Measurements from ENCODE around the gene RNF5. TPM values are rescaled to one million over a fixed set of nuclear protein-coding genes. Genes with fewer than 3 reads are reported as not detected.

The RNF5 gene
- total and polyA plus RNA-seq, 9 of the 15 experiments (the other 6 are each of a cell fraction or from before 2014, with no cell fraction given): 62.2 to 245 (median 129) TPM

GRCh38 chr6:32181915-32182529 is 3.8 kb downstream of the RNF5 start (continued):
- TF ChIP-seq TFAP4 (CRISPR knock-in tag; IDR thresholded peaks at IDR 0.05; ENCODE audit: borderline replicate concordance) (peak; percentile 69), SUPT5H (IDR thresholded peaks at IDR 0.05) (peak; percentile 4; the same call in 1 of the 2 replicates), CXXC5 (CRISPR knock-in tag; IDR thresholded peaks at IDR 0.05) (0 out of 2 replicates have a peak, but pooled peaks have one; percentile 14)

- DNase-seq (ENCODE audit: extremely low read depth in 1 of 4, low spot score in 3 of 4): no peak
- ChIA-PET CTCF (ENCODE audit: low intra/inter-chr PET ratio) (interaction anchor here (1.3 kb wide), 1 partner anchor 63 kb away, joined by 5 read pairs; no protein-coding TSS in a partner anchor), POLR2A (interaction anchor here (0.6 to 1.9 kb wide), 9 partner anchors 8 to 61 kb away, joined by 3 to 20 read pairs (median 4); partner anchors contain the start of genes ATF6B, FKBPL, GPSM3 and PBX2)
- H3K27ac ChIP-seq (ENCODE audit: extremely low read depth, low read depth, low read length): peak overlapping the region; percentile 56; the same call in 2 of the 3 replicates
- H3K27me3 ChIP-seq (ENCODE audit: control insufficient read depth in 2 of 2, insufficient read depth in 2 of 2, low read length in 2 of 2): no peaks in the 10 kb centered on the region
- H3K4me3 ChIP-seq: no peak overlapping the region
- H3K9me1 ChIP-seq (ENCODE audit: control insufficient read depth, insufficient read depth, low read length): peaks cover 7% of the 10 kb centered on the region
- H2AFZ ChIP-seq (ENCODE audit: low read depth, low read length): no peak overlapping the region
- peaks cover 53 to 56% of the 10 kb centered on the region in 2 experiments for H3K4me1 ChIP-seq (replicated peaks in 1 of 2; ENCODE audit: control insufficient read depth in 2 of 2, insufficient read depth in 2 of 2, low read length in 2 of 2)
- no peaks in the 10 kb centered on the region for H4K20me1 ChIP-seq (replicated peaks; ENCODE audit: control insufficient read depth, insufficient read depth, low read length)
- H3K9ac ChIP-seq (ENCODE audit: insufficient read depth in 1 of 2, low read depth in 2 of 2, low read length in 2 of 2): peak overlapping the region; percentile 22 to 82
- H3K4me2 ChIP-seq (ENCODE audit: insufficient read depth, low read length): peak overlapping the region; percentile 13; the same call in 1 of the 2 replicates
- H3K79me2 ChIP-seq (ENCODE audit: control insufficient read depth, insufficient read depth, low read length): peaks cover 53% of the 10 kb centered on the region
- no peak for ATAC-seq
- no peaks in the 10 kb centered on the region for H3K9me3 ChIP-seq (replicated peaks; ENCODE audit: control insufficient read depth, insufficient read depth, low read depth, low read length)
- 69% methylated on average over 9 of the region's 10 CpGs for WGBS (ENCODE audit: insufficient coverage, low coverage, missing lambda C conversion rate)
- BruUV-seq (replicated peaks): no TSS peak
- in situ Hi-C loops (cut with MboI) (no loop called here), intact Hi-C loops (cut with micrococcal nuclease) (no loop called here)
- H3K36me3 ChIP-seq (ENCODE audit: control insufficient read depth, insufficient read depth, low read length): peaks cover 70% of the 10 kb centered on the region; the same call in 2 of the 3 replicates
- FAIRE-seq: no peak
- no peak for TF ChIP-seq SLC30A9 (CRISPR knock-in tag; IDR thresholded peaks at IDR 0.05)
- no peak for TF ChIP-seq MCM2 (IDR thresholded peaks at IDR 0.05; ENCODE audit: low read depth)
- TF ChIP-seq PHF20 (IDR thresholded peaks at IDR 0.05; ENCODE audit: partially characterized antibody): no peak
- TF ChIP-seq COPS2 (conservative IDR thresholded peaks at IDR 0.05): no peak
- TF ChIP-seq ZNF384 (IDR thresholded peaks at IDR 0.05; ENCODE audit: low read depth, low read length): no peak
- no peak for TF ChIP-seq ARID1B (IDR thresholded peaks at IDR 0.05)
- no peak for TF ChIP-seq ZFP91 (CRISPR knock-in tag; IDR thresholded peaks at IDR 0.05)
- TF ChIP-seq MXI1 (IDR thresholded peaks at IDR 0.05; ENCODE audit: low read depth, low read length): no peak
- no peak for TF ChIP-seq NCOR1 (IDR thresholded peaks at IDR 0.05)
- peak; percentile 48; the same call in 1 of the 2 replicates for TF ChIP-seq RBFOX2 (IDR thresholded peaks at IDR 0.05; ENCODE audit: low read depth, low read length)
- TF ChIP-seq ZFPM2 (CRISPR knock-in tag; IDR thresholded peaks at IDR 0.05): no peak
- TF ChIP-seq POLR2G (IDR thresholded peaks at IDR 0.05; ENCODE audit: low read depth, low read length): peak; percentile 59
- TF ChIP-seq KHSRP (IDR thresholded peaks at IDR 0.05): no peak
- TF ChIP-seq NCOA4 (IDR thresholded peaks at IDR 0.05; ENCODE audit: partially characterized antibody): no peak
- peak; percentile 43; the same call in 1 of the 2 replicates for TF ChIP-seq BHLHE40 (IDR thresholded peaks at IDR 0.05; ENCODE audit: low read length)
- peak; percentile 49; the same call in 1 of the 2 replicates for TF ChIP-seq POLR2AphosphoS2 (IDR thresholded peaks at IDR 0.05; ENCODE audit: low read length)
- no peak for TF ChIP-seq NFYB (IDR thresholded peaks at IDR 0.05; ENCODE audit: extremely low read depth, insufficient read length)
- no peak for TF ChIP-seq ZNF316 (IDR thresholded peaks at IDR 0.05)
- TF ChIP-seq TBP (optimal IDR thresholded peaks at IDR 0.05; ENCODE audit: low read depth, low read length): no peak
Measured at GRCh38 chr6:32182555-32182981, 4.4 kb downstream of the RNF5 start.

All from K562 (cell line).